ENCODE results near the gene FN1.

The FN1 gene

DNA sequence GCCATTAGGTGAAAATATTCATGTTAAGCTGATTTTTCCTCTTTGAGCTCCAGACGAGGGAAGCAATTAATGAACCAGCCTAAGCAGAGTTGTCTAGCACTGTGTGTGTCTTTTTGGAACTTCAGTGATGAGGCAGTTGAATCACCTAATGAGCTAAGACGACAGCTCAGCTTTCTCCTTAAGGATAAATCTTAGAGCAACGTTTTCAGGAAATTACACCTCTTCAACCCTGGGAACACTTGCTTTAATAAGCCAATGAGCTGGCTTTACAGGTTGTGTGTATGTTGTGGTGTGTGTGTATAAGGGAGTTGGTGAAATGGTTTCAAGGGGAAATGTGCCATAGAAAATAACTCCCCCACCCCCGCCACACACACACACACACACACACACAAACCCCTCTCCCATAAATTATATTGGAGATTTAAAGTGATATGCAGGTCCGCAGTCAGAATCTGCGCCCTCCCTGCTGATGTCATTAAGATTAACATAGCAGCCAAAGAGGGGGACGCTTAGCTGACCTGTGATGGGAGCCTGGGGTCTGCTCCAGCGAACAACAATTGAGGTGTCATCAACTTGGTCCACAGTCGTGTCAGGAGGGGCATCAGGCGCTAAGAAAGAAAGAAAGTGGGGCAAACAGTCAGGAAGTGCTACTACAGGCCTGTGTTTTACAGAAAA lies 28.1 kb downstream of the FN1 start:
- no peak for DNase-seq

DNA sequence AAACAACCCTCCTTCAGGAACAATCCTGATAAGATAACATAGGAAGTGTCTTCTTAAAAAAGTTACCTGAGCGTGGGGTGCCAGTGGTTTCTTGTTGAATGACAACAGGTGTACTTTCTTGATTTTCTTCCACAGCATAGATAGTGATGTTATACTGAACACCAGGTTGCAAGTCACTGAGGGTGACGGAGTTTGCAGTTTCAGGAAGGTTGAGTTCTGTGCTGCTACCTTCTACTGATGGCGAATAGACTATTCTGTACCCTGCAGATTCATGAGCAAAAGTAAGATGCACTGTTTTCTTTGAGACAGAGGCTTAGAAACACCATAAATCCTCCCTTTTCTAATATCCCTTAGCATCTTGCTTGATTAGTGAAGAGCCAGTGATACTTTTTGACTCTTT lies 28.8 kb downstream of the FN1 start:
- no peak for DNase-seq

DNA sequence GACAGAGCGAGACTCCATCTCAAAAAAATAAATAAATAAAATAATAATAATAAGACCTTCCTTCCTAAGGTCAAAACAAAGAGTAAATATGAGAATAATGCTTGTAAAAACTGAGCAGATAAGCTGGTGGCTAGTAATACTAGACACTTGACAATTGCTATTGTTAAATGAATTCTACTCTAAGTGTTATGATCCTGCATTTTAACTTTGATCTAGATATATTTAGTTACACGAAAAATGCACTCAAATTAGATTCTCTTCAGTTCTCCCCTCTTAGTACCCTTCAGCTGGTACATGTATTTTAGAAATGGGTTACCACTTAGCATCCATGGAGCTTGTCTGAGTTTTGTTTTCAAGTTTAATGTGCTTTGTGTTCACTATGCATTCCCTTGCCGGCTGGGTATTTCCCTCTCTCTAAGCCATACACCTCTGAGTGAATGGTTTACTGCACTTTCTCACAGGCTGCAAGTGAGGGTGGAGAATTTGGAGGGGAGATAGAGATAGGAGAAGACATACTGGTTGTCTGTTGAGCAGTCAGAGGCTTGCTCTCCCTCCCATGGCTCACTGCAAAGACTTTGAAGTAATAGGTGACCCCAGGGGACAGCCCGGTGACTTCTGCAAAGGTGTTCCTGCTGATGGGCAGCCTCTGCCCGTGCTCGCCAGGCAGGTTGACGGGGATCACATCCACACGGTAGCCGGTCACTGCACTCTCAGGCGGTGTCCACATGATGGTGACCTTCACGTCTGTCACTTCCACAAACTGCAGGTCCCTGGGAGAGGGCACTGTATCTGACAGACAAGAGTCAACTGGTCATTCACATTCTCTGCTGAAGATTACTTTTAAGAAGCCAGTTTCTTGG lies 29.9 kb downstream of the FN1 start:
- DNase-seq: no peak

DNA sequence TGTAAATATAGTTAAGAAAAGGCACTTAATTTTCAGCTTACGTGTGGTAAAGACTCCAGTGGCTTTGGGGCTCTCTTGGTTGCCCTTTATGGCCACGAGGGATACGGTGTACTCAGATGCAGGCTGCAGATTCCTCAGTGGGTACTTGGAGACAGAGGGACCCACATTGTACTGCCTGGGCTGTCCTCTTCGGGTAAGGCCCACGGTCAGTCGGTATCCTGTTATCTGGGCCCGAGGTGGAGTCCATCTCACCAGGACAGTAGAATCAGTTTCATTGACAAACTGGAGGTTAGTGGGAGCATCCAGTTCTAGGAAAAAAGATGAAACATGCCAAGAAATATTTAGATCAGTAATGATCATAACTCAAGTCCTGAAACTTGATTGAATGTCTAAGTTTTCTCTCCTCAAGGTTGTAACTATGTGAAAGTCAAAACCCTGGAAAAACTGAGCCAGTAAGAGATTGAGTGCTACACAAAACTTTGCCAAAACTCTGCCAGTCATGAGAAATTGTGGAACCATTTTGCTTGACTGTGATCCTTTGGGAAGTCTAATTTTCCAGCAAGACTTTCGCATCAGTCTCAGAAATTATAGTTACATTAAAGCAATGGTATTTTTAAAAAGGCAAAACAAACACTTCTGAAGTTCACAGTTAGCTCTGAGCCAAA lies 31.4 kb downstream of the FN1 start:
- DNase-seq: no peak

DNA sequence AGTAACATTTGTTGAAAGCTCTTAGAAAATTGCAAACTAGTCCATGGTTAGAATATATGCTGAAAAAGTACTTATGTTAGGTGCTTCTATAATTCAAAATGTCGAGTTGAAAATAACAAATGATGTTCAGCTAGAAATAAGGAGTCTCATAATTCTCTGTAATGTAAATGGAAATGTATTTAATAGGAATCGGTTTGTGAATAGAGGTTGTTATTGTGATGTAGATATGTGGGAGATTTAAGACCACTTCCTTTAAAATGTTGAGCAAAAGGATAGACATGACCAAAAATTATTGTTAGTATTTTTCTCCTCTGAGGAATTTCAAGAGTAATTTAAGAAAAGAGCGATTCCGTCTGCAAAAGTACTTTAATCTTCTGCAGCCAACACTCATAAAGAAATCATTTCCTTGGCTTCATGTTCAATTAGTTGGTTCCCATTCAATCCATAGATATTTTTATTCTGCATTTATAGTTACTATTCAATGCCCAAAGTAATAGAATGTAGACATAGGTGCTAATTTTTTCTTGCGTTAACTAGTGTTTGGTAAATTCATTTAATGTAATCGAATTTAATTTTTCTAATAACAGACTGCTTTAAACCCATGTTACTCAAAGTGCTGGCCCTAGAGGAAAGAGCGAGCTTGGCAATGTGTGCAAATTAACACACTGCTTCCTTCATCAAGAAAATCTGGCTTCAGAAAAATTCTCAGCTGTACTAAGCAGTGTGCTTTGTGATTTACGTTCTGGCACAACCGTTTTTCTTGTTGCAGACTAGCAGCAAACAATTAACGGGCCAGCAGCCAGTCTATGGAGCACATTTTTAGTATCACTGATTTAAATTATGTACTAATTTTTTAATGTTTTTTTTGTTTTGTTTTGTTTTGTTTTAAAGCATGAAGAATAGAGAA lies 32.2 kb downstream of the FN1 start:
- no peak for DNase-seq

DNA sequence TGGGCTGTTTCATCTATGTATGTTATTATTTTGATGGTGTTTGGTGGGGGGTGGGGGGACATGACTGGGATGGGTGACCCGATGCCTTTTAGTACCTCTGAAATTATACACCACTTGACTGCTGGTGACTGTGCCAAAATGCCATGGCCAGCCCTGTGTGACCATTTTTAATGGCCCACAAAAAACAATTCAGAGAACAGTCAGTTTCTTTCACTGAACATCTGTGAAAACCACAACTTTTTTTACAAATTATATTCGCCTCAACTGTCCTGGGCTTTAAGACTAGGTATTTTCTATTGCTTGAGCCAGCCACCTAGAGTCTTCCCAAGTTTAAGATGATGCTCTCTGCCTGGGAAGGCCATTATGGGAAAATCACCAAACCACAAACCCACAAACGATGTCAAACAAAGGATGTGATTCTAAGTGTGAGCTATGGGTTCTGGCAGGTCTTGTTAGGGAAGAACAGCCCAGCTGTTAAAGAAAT lies 33.9 kb downstream of the FN1 start:
- no peak for DNase-seq

DNA sequence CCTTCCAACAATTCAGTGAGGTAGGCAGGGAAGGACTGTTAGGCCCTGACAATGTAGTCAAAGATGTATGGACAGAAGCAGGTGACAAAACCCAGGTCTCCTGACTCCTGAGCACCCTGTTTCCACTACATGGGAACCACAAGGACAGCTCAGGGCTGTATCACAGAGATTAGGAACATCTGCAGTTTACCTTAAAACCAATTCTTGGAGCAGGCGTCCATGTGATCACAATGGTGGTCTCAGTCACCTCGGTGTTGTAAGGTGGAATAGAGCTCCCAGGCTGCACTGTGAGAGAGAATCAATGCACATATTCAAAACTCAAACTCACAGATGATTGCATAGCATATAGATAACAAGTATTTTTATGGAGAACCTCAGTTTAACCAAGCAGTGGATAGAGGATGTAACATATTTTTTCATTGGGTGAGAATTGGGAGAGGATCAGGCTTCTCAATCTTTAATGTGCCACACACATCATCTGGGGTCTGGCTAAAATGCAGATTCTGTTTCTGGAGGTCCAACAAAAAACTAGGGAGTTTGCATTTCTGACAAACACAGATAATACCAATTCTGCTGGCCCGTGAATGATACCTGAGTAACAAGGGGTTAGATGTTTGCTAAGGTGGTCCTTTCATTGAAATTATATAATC lies 36.7 kb downstream of the FN1 start:
- no peak for DNase-seq

DNA sequence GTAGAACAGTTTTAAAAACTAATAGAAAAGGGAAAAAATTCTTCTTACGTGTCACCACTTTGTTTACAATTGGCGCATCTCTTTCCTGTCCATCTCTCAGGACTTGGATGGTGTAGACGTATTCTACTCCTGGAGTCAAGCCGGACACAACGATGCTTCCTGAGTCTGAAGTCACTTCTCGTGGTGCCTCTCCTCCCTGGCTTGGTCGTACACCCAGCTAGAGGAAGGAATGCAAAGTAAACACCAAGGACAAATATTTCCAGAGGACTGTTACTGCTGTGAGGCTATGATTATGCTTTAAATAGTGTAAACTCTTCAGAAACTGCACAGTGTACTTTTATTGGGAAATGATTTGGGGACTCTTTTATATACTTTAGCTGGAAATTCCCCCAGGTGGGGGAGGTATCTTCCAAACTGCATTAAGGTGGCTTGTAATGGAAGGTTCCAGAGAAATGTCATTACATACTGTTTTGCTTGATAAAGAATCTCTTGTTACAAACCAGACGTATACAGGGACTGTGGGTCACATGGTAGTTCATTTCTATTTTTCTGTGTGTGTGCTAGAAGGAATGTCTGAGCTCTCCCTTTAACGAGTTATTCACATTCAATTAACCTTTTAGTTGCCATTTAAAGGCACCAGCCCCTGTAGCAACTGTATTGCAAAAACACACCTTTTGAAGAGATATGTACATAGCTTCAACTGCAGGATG lies 38.1 kb downstream of the FN1 start:
- no peak for DNase-seq

DNA sequence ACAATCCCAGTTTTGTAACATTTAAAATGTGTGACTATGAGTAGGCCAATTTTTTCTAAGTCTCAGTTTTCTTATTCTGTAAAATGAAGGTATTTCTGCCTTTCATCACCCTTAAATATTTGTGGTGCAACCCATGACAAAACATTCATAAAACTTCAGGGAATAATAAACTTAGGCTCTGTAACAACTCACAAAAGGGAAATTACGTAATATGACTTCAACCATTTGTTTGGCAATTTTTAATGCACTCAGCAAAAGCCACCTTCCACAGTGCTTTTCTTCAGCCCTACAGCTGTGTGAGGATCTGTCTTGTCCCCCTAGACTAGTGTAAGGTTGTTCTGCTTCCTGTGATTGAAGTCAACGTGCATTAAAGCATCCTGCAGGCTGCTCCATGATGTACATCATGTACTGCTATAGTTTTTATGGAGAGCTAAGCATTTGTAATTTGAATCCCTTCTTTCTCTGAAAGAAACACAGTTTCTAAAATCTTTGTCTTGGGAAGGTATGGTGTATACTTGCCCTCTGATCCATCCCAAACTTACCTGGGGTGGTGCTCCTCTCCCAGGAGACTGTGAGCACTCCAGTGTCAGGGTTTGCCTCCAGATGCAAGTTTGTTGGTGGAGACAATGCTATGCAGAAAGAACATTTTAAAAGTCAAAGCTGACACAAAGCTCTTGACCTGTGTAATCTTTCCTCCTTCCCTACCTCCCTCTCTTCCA lies 39.1 kb downstream of the FN1 start:
- no peak for DNase-seq

DNA sequence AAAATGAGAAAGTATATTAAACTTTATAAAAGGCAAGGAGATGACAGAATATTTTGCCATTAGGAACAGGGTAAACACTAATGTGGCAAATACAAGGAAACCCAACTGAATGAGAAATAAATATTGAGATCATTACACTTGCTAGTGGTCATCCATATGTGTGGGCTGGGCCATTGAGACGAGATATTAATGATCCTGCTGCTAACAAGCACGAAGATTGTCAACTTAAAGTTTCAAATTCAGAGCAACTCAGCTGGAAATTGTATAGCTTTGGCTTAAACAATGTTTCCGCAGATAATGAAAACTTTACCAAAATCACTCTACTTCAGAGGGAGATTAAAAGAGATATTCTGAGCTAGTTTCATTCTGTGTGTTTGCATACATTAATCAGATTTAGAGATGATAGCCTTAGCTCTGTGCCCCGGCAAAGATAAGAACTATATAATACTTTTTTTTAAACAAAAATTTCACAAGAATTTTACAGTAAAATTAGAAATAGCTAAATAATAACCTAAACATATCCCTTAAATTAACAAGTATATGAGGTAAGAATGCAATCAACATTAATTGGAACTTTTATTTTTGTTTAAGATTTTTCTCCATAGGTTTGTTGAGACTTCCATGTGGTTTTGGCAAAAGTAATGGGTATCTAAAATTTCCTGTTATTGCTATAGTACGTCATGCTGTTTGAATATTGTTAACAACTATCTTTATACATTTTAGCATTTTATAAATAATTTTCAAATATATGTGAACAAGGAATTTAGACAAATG lies 40.0 kb downstream of the FN1 start:
- no peak for DNase-seq

DNA sequence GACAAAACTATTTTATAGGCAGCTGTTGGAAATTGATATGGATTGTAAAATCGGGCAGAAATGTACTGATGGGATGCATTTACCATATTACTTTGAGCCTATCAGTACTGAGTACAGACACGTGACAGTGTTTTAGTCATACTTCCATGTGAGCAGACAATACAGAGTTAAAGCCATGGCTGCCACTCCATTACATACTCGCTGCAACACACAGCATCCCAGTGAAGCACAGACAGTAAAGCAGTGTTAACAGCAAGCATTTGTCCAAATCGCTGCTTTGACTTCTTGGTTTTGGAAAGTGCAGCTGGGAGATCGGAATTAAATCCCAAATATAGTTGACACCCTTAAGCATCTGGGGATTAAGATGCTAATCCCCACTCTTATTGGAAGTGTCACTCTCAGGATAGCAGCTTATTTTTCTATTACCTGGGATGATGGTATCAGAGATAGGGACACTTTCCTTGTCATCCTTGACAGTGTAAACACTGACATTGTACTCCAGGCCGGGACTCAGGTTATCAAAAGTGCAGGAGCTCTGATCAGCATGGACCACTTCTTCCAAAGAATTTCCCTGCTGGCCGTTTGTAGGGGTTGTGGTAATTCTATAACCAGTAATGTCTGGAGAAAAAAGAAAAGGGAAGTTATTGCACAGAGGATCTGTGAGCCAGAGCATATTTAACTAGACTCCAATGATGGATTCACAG lies 41.6 kb downstream of the FN1 start:
- DNase-seq: no peak

DNA sequence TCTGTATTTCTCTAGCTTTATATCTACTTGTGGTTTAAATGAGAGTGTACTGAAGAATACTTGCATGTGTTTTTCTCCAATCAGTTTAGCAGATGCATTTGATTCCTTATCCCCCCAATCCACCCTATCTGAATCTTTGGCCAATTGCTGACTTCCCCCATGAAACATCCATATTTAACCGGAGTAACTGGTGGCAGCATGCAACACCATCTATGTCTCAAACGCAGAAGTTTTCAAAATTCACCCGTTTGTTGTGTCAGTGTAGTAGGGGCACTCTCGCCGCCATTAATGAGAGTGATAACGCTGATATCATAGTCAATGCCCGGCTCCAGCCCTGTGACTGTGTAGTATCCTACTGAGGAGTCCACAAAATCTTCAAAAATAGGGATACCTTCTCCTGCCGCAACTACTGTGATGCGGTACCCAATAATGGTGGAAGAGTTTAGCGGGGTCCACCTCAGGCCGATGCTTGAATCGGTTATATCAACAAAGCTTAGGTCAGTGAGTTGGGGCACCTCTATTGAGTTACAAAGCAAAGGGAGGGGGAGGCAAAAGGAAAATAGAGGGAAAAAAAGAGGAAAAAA lies 43.1 kb downstream of the FN1 start:
- DNase-seq: no peak

DNA sequence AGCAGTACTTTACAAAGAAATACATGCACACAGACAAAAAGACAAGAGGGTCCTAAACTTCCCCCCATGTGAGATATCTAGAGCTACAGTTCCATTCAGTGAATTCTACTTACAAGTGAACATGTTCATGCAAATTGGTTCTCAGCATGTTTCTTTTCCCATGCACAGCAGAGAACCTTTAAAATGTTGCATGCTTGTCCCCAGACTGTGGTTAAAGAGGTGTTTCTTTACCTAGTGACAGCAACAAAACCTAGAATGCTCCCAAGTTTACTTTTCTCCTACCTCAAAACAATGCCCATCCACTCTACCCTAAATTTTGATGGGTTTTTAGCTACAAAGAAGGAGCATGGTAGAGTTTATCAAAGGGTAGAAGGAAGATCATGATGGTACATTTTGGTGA lies 43.7 kb downstream of the FN1 start:
- no peak for DNase-seq

DNA sequence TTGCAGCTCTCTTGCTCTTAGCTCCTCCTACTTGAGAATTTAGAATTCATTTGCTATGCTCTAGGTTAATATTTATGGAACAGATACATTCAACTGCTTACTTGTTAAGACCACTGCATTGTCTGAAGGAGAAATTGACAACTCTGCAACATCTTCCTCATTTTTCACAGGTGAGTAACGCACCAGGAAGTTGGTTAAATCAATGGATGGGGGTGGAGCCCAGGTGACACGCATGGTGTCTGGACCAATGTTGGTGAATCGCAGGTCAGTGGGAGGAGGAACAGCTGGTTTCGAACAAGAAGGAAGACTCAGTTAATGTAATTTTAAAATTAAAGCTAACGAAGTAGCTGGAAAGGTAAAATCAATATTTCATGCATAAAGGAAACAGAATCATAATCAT lies 44.3 kb downstream of the FN1 start:
- no peak for DNase-seq

DNA sequence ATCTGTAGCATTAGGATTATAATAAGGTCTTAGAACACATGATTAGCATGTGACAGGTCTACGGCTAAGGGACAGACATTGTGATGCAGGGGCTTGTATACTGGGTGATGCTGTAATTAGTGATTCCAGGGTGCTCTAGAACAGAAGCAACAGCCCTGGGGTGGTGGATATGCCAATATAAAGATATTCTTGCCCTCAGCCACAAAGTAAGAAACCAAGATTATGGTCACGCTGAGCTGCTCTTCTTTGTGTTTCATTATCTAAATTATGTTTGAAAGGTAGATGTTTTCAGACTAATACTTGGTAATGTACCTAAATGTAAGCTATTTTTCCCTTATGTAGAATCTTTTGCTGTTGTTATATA lies 45.3 kb downstream of the FN1 start:
- no peak for DNase-seq

DNA sequence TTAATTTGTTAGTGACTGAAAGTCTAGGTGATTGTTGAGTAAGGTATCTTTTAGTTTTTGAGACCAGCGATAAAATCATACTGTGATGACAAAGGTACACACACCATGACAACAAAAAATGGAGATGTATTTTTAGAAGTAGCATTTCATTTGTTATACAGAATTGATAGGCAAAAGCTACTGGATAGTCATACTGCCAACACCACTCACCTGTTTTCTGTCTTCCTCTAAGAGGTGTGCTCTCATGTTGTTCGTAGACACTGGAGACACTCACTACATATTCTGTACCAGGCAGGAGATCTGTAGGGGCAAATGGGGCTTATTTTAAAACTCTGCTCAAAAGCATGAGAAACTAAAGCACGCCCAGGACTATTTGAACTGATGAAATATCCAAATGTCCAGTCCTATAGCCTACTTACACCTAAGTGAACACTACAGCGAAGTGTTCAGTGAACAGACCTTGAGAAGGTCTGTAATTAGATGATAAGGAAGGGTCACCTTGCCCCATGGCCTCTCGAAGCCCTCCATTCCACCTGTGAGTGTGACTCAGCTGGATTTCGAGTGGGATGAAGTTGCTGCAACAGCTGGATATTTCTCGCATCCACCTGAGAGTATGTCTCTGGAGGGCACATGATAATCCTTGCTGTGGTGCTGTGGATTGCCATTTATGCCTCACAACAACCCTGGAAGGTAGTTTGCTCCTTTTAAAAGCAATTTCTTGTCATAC lies 47.7 kb downstream of the FN1 start:
- DNase-seq: no peak

DNA sequence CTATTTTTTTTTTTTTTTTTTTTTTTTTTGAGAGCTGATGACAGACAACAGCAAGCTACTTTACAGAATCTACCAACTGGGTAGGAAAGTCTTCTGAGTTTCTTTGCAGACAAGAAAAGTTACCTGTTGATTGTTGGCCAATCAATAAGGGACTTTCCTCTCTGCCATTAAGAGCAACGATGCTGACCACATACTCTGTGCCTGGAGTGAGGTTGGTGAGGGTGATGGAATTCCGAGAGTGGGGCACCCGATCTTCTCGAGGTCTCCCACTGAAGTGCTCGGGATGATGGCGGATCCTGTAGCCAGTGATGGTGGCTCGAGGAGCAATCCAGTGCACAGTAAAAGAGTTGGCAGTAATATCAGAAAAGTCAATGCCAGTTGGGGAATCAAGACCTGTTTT lies 49.3 kb downstream of the FN1 start:
- DNase-seq: no peak

All from amygdala (tissue), 56 donors.